Upper lobe of left lung (tissue), 6 donors: ENCODE results near the gene SALL1. TPM values are rescaled to one million over a fixed set of nuclear protein-coding genes. Genes with fewer than 3 reads are reported as not detected.

Experiments
- ATAC-seq, 2 donors: fragments of 200-7000 bp; cut with Tn5 transposase; one replicate each; pipeline ENCODE4 v1.9.1; 2022; ENCODE audit warnings: mild to moderate bottlenecking in 2 of 2, moderate library complexity in 2 of 2; ENCODE audit not compliant: low FRiP score in 2 of 2
- DNase-seq, 2 donors: peaks; one replicate each; pipeline ENCODE4 v3.0.0-alpha.2; 2019 to 2020
- H3K27ac ChIP-seq, 4 donors: fragments of 200-600 bp; sonication (generic); one replicate each; pipeline ENCODE4 v1.5.1; 2016 to 2019
- H3K27me3 ChIP-seq, 4 donors: fragments of 200-600 bp; sonication (generic); one replicate each; pipeline ENCODE4 v1.5.1; 2017 to 2019
- H3K36me3 ChIP-seq, 4 donors: fragments of 200-600 bp; sonication (generic); one replicate each; pipeline ENCODE4 v1.5.1; 2016 to 2019
- H3K4me1 ChIP-seq, 4 donors: fragments of 200-600 bp; sonication (generic); one replicate each; pipeline ENCODE4 v1.5.1; 2018 to 2019
- H3K4me3 ChIP-seq, 4 donors: fragments of 200-600 bp; sonication (generic); one replicate each; pipeline ENCODE4 v1.5.1; 2017 to 2019; ENCODE audit warnings: mild to moderate bottlenecking in 2 of 4, moderate library complexity in 1 of 4
- H3K9me3 ChIP-seq, 4 donors: fragments of 200-600 bp; sonication (generic); one replicate each; pipeline ENCODE4 v1.5.1; 2018 to 2019
- CTCF ChIP-seq, 6 experiments: fragments of 450-650 bp in 4 of 6; fragments of 200-600 bp in 2 of 6; sonication (generic) in 2 of 6; IDR thresholded peaks; one replicate each; pipeline ENCODE4 v1.5.1; 2016 to 2019; ENCODE audit warnings: antibody characterized with exemption in 6 of 6
- EP300 ChIP-seq, 4 donors: sonication (generic); formaldehyde crosslinking; IDR thresholded peaks; one replicate each; pipeline ENCODE4 v1.5.1; 2017; ENCODE audit warnings: antibody characterized with exemption in 4 of 4, control low read depth in 2 of 4
- POLR2A ChIP-seq, 4 donors: fragments of 450-650 bp; IDR thresholded peaks; one replicate each; pipeline ENCODE4 v1.5.1; 2016 to 2017; ENCODE audit warnings: antibody characterized with exemption in 4 of 4, mild to moderate bottlenecking in 2 of 4
- POLR2AphosphoS5 ChIP-seq, 2 donors: sonication (generic); formaldehyde crosslinking; IDR thresholded peaks; one replicate each; pipeline ENCODE4 v1.5.1; 2017; ENCODE audit warnings: antibody characterized with exemption in 2 of 2
- WGBS, 2 donors: methylation state at CpG; one replicate each; pipeline ENCODE4 v1.1.5; 2017 to 2018; 5-methylcytosine and 5-hydroxymethylcytosine counted together
- total RNA-seq, 6 donors: library from RNA; depleted of rRNA in 4 of 6; stranded (reverse); fragments of >200 nt in 4 of 6; gene quantifications; one replicate each; pipeline versions ENCODE4 v1.1.0 to v1.2.1, GENCODE V29; 2016 to 2021
- donor health status: DM: no; HTN: no; CAD: no; lungs with moderate emphysema.
- donor health status: DM: no; HTN: yes; CAD: no; lungs with severe emphysema.

Gene SALL1
- total RNA-seq, 6 donors from 2014 or later = 0.10 to 0.23 TPM; not detected in 4

- H3K36me3 ChIP-seq = no peaks in the 10 kb centered on the region
- H3K27me3 ChIP-seq = no peaks in the 10 kb centered on the region
- no peak for ATAC-seq
- WGBS, 2 donors = 78 to 100% methylated on average over 2 of the region's 2 CpGs
- no peaks in the 10 kb centered on the region for H3K4me1 ChIP-seq
- no peak overlapping the region for H3K27ac ChIP-seq
- TF ChIP-seq EP300 (IDR thresholded peaks at IDR 0.05) = no peak
- TF ChIP-seq POLR2AphosphoS5 (IDR thresholded peaks at IDR 0.05) = no peak
- TF ChIP-seq POLR2A (IDR thresholded peaks at IDR 0.05) = no peak
- TF ChIP-seq CTCF (IDR thresholded peaks at IDR 0.05) = no peak
- DNase-seq = no peak
- H3K4me3 ChIP-seq = no peak overlapping the region
- no peaks in the 10 kb centered on the region for H3K9me3 ChIP-seq
Measured at GRCh38 chr16:51164574-51164973, 13.5 kb upstream of the SALL1 start.

- Histone ChIP-seq H3K4me1 (no peaks in the 10 kb centered on the region), H3K27me3 (no peaks in the 10 kb centered on the region), H3K36me3 (no peaks in the 10 kb centered on the region), H3K4me3 (no peak overlapping the region), H3K9me3 (no peaks in the 10 kb centered on the region), H3K27ac (no peak overlapping the region)
- ATAC-seq (no peak), DNase-seq (no peak)
- no peak for TF ChIP-seq POLR2A (IDR thresholded peaks at IDR 0.05)
- no peak for TF ChIP-seq CTCF (IDR thresholded peaks at IDR 0.05)
- WGBS, 2 donors = 69 to 70% methylated on average over 5 to 6 of the region's 6 CpGs
Measured at GRCh38 chr16:51163894-51164566, 13.0 kb upstream of the SALL1 start.

GRCh38 chr16:51163366-51163765, 12.3 kb upstream of the SALL1 start:
- no peak overlapping the region for H3K27ac ChIP-seq
- TF ChIP-seq EP300 (IDR thresholded peaks at IDR 0.05) = no peak
- TF ChIP-seq POLR2AphosphoS5 (IDR thresholded peaks at IDR 0.05) = no peak
- no peak for TF ChIP-seq CTCF (IDR thresholded peaks at IDR 0.05)
- TF ChIP-seq POLR2A (IDR thresholded peaks at IDR 0.05) = no peak
- no peak for DNase-seq
- H3K4me3 ChIP-seq = no peak overlapping the region
- 71 to 82% methylated on average over 2 of the region's 2 CpGs for WGBS, 2 donors
- no peak for ATAC-seq
- no peaks in the 10 kb centered on the region for H3K27me3 ChIP-seq
- no peaks in the 10 kb centered on the region for H3K4me1 ChIP-seq
- H3K36me3 ChIP-seq = no peaks in the 10 kb centered on the region
- no peaks in the 10 kb centered on the region for H3K9me3 ChIP-seq

- ATAC-seq (no peak), DNase-seq (no peak)
- Histone ChIP-seq H3K36me3 (no peaks in the 10 kb centered on the region), H3K27me3 (no peaks in the 10 kb centered on the region), H3K27ac (no peak overlapping the region), H3K4me3 (no peak overlapping the region), H3K9me3 (no peaks in the 10 kb centered on the region), H3K4me1 (no peaks in the 10 kb centered on the region)
- no peak for TF ChIP-seq POLR2AphosphoS5 (IDR thresholded peaks at IDR 0.05)
- TF ChIP-seq POLR2A (IDR thresholded peaks at IDR 0.05) = no peak
- no peak for TF ChIP-seq EP300 (IDR thresholded peaks at IDR 0.05)
- TF ChIP-seq CTCF (IDR thresholded peaks at IDR 0.05) = no peak
- WGBS, 2 donors = 70 to 80% methylated on average over 2 of the region's 2 CpGs
Measured at GRCh38 chr16:51161440-51162195, 10.5 kb upstream of the SALL1 start.
